Tongue (tissue), 2 donors: Measurements from ENCODE around the gene BCL2A1. TPM values are rescaled to one million over a fixed set of nuclear protein-coding genes. Genes with fewer than 3 reads are reported as not detected.
A peak's percentile ranks its signal among the peaks of the same experiment; 100 is the strongest.
"Not testable (repeated sequence)": the region's sequence is repeated elsewhere in the genome, so short reads cannot be mapped to it uniquely, and the experiment has no call there.

Experiments used
- DNase-seq: peaks from one replicate; pipeline ENCODE4 v3.0.0-alpha.2; 2015
- total RNA-seq: library from RNA; depleted of rRNA; stranded (reverse); fragments of >200 nt; gene quantifications from one replicate; pipeline ENCODE4 v1.2.3, GENCODE V29; 2014

The BCL2A1 gene
- total RNA-seq, result 8.1 TPM

DNA sequence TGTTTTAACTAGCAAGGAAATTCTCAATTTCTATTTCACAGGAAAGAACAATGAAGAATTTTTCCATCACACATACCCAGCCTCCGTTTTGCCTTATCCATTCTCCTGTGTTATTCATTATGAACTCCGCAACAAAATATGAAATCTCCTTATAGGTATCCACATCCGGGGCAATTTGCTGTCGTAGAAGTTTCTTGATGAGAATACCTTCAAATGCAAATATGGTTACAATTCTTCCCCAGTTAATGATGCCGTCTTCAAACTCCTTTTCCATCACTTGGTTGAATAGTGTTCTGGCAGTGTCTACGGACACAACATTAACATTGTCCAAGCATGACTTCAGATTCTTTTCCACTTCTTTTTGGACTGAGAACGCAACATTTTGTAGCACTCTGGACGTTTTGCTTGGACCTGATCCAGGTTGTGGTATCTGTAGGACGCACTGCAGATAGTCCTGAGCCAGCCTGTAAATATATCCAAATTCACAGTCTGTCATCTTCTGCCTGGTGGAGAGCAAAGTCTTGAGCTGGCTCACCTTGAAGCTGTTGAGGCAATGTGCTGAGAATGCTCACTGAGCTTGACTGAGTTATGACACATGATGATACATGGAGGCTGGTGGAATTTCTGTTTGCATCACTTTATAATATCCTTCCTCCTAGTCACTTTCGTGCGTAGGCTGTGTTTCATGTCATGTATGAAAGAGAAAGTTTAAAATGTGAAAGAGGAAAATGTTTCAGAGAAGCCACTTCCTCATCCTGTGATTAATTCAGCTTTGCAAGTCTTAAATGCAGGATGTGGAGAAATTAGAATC lies at the start of gene BCL2A1:
TSS of gene BCL2A1 (minus strand) at position 573 of the 811 bp plus-strand sequence. CDS start at position 496, 77 bp downstream.
- peak; percentile 19 for DNase-seq

DNA sequence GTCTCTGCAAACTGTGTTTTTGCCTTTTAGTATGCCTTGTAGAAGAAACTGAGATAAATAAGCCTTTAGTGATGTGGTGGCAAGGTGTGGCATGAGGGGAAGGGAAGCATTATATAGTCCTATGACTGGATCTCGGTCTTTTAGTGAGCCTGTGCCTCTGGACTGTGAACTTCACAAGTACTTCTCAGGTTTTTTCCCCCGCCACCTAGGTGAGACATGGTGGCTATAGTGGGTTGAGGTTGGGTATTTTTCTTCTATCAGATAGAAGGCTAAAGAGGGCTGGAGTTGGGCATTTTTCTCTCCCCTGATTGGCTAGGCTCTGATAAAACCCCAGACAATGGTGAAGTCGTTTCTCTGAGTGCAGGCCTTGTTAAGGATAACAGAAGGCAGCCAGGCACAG lies 49.7 kb upstream of the BCL2A1 start:
- DNase-seq, result no peak

DNA sequence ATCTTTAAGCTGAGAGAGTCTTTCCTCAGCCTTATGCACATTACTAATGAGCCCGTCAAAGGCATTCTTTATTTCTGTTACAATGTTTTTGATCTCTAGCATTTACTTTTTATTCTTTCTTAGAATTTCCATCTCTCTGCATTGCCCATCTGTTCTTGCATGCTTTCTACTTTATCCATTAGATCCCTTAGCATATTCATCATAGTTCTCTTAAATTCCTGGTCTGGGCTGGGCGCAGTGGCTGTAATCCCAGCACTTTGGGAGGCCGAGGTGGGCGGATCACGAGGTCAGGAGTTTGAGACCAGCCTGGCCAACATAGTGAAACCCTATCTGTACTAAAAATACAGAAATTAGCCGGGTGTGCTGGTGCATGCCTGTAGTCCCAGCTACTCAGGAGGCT lies 49.2 kb upstream of the BCL2A1 start:
- DNase-seq, result not testable (repeated sequence)

DNA sequence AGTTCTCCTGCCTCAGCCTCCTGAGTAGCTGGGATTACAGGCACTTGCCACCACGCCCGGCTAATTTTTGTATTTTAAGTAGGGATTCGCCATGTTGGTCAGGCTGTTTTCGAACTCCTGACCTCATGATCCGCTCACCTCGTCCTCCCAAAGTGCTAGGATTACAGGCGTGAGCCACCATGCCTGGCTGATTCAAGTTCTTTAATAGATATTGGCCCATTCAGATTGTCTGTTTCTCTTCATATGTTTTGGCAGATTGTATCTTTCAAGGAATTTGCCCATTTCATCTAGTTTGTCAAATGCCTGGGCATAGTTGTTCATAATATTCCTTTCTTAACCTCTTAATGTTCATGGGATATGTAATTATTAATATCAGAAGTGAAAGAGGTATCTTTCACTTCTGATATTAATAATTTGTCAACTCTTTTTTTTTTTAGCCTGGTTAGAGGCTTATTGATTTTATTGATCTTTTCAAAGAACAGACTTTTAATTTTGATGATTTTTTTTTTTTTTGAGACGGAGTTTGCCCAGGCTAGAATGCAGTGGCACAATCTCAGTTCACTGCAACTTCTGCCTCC lies 48.3 kb upstream of the BCL2A1 start:
- no peak for DNase-seq

DNA sequence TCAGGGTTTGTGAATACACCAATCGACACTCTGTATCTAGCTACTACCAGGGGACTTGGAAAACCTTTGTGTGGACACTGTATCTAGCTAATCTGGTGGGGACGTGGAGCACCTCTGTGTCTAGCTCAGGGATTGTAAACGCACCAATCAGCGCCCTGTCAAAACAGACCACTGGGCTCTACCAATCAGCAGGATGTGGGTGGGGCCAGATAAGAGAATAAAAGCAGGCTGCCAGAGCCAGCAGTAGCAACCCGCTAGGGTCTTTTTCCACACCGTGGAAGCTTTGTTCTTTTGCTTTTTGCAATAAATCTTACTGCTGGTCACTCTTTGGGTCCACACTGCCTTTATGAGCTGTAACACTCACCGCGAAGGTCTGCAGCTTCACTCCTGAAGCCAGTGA lies 46.1 kb upstream of the BCL2A1 start:
- not testable (repeated sequence) for DNase-seq

DNA sequence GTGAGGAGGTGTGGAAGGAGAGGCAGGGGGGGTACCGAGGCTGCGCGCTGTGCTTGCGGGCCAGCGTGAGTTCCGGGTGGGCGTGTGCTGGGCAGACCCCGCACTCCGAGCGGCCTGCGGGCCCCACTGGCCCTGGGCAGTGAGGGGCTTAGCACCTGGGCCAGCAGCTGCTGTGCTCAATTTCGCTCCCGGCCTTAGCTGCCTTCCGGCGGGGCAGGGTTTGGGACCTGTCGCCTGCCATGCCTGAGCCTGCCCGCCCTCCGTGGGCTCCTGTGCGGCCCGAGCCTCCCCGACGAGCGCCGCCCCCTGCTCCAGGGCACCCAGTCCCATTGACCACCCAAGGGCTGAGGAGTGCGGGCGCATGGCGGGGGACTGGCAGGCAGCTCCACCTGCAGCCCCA lies 45.5 kb upstream of the BCL2A1 start:
- not testable (repeated sequence) for DNase-seq

DNA sequence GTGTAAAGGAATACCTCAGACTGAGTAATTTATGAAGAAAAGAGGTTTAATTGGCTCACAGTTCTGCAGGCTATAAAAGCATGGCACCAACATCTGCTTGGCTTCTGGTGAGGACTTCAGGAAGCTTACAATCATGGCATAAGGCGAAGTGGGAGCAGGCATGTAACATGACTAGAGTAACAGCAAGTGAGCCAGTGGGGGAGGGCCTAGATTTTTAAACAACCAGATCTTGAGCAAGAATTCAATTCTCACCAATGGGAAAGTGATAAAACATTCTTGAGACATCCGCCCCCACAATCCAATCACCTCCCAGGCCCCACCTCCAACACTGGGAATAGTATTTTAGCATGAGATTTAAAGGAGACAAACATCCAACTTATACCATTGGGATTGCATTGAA lies 44.2 kb upstream of the BCL2A1 start:
- DNase-seq, result no peak

DNA sequence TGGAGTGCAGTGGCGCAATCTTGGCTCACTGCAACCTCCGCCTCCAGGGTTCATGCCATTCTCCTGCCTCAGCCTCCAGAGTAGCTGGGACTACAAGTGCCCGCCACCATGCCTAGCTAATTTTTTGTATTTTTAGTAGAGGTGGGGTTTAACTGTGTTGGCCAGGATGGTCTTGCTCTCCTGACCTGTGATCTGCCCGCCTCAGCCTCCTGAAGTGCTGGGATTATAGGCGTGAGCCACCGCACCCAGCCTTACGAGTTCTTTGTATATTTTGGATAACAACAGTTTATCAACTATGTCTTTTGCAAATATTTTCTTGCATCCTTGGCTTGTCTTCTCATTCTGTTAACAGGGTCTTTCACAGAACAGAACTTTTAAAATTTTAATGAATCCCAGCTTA lies 43.2 kb upstream of the BCL2A1 start:
- not testable (repeated sequence) for DNase-seq

DNA sequence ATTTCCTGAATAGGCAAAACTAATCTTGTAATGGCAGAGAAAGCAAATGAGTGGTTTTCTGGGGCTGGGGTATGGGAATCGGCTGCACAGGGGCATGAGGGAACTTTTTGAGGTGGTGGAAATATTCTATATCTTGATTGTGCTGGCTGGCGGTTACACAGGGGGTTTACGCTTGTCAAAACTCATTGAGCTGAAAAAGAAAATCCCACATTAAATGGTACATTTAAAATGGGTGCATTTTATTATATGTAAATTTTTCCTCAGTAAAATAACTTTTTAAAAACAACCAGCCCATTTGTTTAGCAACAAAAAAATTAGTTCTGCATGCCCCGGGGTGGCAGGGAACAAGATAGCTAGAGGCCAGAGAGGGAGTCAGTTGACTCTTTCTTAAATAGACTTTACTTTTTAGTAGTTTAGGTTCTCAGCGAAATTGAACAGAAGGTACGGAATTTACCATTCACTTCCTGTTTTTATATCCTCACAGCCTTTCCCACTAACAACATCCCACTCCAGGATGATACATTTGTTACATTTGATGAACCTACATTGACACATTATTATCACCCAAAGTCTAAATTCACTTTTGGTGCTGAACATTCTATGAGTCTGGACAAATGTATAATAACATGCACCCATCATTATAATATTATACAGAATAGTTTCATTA lies 41.2 kb upstream of the BCL2A1 start:
- no peak for DNase-seq

DNA sequence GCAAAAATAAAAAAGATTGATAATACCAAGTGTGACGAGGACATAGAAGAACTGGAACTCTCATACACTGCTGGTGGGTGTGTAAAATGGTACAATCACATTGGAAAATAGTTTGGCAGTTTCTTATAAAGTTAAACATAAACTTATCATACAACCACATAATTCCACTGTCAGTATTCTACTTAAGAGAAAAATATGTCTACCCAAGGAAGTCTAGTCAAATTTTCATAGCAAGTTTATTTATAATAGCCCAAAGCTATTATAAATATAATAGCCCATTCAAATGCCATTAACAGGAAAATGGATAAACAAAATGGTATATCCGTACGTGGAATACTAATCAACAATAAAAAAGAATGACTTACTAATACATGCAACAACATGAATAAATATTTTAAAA lies 40.6 kb upstream of the BCL2A1 start:
- no peak for DNase-seq

DNA sequence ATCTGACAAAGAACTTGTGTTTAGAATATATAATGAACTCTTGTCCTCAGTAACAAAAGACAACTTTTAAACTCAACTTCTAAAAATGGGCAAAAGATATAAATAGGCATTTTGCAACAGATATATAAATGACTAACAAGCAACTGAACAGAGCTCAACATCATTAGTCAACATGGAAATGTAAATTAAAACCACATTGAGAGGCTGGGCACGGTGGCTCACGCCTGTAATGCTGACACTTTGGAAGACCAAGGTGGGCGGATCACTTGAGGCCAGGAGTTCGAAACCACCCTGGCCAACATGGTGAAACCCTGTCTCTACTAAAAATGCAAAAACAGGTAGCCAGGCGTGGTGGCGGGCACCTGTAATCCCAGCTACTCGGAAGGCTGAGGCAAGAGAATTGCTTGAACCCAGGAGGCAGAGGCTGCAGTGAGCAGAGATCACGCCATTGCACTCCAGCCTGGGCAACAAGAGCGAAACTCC lies 40.1 kb upstream of the BCL2A1 start:
- DNase-seq, result not testable (repeated sequence)

DNA sequence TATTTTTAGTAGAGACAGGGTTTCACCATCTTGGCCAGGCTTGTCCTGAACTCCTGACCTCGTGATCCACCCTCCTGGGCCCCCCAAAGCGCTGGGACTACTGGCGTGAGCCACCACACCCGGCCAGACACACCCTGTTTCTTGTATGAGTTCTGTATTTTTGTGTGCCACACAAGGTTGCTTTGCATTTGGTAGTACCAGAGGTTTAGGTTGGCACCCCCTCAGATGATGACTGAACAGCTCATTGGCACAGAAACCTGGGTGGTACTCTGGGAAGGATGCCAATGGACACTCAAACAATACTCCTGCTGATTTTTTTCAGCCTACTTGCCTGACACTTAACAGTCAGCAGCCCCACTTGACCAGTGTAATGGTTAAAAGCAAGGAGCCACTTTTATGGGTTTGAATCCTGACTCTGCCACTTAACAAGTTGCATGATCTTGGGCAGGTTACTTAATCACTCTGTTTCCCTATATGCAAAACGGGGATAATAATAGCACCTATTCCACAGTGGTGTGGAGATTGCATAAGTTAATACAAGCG lies 39.2 kb upstream of the BCL2A1 start:
- peak; percentile 15 for DNase-seq

DNA sequence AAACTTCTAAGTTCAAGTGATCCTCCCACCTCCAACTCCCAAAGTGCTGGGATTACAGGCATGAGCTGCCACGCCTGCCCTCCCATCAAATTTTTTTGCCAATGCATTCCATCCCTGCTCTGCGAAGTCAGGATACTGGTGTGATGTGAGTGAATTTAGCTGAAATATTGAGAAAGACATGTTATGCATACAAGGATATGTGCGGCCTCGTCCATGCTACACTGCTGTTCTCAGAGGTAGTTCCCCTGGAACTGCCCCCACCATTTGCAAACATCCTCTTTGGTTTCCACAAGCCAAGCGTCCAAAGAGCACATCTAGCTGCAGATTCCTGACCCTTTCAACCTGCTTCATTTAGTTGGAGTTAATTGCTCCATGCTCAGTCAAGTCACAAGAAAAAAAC lies 36.5 kb upstream of the BCL2A1 start:
- no peak for DNase-seq

DNA sequence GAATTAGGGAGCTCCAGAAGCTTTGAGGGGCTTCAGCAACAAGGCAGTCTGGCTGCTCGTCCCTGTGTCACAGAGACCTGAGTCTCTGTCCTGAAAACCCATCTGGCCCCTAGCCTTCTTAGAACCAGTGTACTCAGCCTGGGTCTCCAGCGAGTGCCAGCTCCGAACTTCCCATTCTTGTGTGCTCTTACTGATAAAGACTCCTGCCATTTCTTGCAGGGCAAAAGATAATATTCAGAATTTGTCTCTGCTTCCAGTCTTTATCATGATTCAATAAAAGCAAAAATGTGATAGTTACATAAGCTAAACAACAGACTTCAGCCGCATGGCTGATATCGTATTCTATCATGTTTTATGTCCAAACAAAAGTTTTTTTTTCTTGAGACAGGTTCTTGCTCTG lies 36.0 kb upstream of the BCL2A1 start:
- no peak for DNase-seq

DNA sequence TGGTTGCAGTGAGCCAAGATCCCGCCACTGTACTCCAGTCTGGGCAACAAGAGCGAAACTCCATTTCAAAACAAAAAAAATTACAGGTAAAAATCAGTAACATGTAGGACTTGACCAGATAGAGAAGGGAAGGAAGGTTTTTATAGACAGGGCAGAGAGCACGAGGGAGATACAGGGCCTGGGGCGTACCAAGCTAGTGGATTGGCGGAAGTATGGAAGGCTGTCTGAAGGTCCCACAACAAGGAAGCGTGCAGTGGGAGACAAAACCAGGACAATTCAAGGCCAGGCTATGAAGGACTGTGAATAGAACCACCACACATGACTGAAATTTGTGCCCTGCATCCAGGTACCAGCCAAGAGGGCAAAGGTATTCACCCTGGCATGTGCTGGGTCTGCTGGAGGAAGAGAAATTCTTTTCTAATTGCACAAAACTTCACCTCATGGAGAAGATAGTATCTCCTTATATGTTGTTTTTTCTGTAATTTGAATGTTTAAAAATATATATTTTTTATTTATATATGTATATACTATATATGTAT lies 33.0 kb upstream of the BCL2A1 start:
- DNase-seq, result no peak

DNA sequence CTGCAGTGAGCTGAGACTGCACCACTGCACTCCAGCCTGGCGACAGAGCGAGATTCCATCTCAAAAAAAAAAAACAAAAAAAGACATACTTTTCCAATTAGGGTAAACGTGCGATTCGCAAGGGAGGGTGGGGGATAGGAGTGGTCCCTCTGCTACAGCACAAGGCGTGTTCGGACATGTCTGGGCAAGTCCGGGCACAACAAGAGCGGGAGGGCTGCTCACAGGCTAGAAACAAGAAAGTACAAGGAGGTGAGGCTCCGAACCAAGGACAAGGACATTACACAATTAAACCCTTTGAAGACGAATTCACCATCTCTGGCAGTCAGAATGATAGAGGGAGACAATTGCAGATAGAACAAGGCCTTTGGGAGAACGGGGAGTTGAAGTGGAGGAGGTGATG lies 32.2 kb upstream of the BCL2A1 start:
- DNase-seq, result no peak

DNA sequence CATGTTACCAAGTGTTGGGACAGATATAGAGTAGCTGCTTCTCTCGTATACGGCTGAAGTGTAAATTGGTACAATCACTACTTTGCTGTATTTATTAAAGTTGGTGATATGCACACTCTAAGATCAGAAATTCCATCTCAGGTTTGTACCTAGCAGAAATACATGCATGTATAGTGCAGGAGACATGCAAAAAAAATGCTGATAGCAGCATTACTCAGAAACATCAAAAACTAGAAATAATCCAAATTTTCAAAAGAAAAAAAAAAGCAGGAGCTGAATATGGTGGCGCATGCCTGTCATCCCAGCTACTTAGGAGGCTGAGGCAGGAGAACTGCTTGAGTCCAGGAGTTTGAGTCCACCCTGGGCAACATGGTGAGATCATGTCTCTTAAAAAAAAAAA lies 31.3 kb upstream of the BCL2A1 start:
- no peak for DNase-seq

DNA sequence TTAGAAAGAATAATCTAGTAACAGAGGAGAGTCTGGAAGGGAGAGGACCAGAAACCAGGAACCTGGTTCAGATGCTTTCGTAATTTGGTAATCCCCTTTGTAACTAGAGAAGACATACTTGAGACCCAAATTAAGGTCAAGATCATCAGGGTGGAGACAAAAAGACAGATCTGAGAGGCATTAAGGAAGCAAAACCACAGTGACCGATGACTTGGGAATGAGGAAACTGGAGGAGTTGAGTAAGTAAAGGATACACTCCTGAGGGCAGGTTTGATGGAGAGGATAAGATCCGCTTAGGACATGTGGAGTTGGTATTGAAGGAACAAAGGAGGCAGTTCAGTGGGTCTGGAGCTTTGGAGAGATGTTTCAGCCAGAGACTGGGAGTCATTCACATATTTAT lies 23.6 kb upstream of the BCL2A1 start:
- no peak for DNase-seq

DNA sequence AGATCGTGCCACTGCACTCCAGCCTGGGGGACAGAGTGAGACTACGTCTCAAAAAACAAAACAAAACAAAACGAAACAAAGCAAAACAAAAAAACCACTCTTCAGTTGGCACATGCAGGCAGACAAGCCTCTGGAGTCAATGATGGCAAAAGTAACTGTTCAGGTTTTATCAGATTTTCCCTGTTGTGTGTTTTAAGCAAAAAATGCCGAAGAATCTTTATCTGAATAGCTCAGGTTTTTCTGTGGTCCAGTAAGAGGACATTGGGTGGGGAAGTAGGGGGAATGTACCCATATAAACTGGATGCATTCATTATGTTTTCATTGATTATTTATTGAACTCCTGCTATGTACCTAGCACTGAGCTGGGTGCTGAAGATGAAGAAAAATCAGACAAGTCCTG lies 20.8 kb upstream of the BCL2A1 start:
- DNase-seq, result no peak

DNA sequence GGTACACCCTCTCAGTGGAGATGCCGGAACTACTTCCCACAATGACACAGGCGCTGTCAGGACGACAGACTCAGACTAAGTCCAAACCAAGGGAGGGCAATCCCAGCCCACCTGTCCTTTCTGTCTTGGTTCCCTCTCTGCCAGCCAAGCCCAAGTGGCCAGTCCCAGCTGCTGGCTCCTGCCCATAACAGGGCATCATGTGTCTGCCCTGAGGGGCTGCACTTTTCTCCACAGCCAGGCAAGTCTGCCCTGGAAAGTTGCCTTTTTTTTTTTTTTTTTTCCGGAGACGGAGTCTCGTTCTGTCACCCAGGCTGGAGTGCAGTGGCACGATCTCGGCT lies 20.0 kb upstream of the BCL2A1 start:
- peak; percentile 46 for DNase-seq

DNA sequence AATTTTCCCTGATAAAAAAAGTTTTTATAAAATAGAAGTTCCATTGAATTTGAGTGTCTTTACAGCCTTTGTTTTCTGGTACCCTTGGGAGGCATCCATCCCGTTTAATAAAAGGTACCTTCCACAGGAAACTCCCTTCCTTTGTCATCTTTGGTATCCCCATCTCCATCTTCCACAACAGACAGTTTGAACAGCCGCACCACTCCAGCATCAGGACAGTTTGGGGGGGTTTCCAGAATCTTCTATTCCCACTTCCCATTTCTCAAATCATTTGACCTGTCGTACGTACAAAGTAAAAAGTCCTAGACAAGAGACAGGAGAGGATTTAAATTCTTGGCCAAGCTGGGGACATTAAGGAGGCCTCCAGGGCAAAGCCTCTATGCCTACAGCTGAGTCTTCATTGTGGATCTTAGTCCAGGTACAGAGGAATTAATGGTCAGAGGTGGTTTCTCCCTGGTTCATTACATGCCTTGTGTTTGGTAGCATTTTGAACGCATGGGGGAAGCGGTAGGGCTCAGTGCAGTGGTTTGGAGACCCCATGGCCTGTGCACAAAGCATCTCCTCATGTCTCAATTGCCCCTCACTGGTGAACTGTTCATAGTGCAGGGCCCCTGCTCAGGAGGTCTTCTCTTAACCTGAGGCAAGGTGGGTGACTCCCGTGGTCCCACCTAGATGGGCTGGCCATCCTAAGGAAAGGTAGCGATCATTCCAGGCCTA lies 19.4 kb upstream of the BCL2A1 start:
- no peak for DNase-seq

DNA sequence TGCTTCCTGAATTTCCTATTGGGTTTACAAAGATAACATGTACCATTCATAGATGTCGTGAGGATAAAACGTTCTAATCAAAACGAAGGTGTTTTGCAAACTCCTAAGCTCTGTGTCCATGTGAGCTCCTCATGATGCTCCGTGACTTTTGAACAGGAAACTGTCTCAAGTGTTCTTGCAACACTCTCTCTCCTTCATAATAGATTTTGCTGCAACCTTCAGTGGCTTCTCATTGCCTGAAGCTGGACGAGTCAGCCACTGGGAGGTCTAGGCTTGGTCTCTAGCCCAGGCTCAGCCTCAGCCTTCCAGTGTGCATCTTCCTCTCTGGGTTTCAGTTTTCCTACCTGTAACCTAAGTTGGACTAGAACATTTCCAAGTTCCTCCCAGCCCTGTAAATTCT lies 18.7 kb upstream of the BCL2A1 start:
- DNase-seq, result no peak
